TTC549 (cell line): Measurements from ENCODE around the gene TMEFF2.
"Not testable (repeated sequence)": the region's sequence is repeated elsewhere in the genome, so short reads cannot be mapped to it uniquely, and the experiment has no call there.

Source experiments
- FAIRE-seq: peaks from 2 replicates; lab custom pipeline; 2012; peaks lifted over from hg19 to GRCh38; lab: Jason Lieb, UNC

TMEFF2 gene

DNA sequence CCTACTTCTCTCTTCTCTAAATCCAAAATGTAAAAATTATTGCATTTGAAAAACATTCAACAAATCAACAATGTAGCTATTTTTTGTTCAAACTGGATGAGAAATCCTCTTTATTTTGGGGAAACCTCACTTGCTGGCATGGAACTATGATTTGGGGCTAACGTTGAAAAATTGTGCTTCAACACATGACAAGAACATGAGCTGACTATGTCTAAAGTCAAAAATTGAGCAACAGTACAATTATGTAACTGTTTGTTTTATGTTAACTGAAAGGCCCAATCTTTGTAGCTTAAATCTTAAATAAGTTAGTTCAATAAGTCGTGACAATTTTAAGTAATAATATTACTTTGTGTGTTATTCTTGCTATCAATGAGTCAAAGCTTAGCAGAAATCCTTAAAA, 67.3 kb downstream of the TMEFF2 start:
- FAIRE-seq, result no peak

DNA sequence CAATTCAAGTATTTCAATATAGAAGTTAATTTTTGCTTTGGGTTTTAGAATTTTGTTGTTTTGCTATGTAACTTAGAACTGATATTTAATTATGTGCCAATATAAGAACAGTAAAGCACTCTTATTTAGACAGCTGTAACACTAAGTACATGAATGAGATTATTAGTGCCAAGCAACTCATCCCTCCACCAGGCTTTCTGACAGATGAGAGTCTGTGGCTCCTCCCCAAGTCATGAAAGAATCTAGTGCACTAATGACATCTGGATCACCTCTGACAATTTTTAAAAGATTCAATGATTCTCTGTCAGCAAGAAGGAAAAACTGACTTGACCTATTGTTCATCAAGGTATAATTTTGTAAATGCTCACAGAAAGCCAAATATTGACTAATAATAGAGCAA, 67.8 kb downstream of the TMEFF2 start:
- FAIRE-seq, result no peak

DNA sequence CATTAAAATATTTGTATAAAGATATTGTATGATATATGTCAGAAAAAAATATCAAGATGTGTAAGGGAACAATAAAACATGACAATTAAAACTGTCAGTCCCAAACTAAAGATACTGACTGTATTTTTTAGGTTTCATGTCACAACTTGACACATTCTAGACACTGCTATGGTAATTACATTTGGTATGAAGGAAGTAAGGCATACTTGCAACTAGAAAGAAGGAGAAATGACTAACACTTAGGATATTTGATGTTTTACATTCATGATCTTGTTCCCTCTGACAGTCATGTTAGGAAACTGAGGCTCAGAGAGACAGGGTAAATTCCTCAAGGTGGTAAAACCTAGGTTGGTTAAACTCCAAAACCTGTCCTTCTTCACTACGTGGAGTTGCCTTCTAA, 68.3 kb downstream of the TMEFF2 start:
- no peak for FAIRE-seq

DNA sequence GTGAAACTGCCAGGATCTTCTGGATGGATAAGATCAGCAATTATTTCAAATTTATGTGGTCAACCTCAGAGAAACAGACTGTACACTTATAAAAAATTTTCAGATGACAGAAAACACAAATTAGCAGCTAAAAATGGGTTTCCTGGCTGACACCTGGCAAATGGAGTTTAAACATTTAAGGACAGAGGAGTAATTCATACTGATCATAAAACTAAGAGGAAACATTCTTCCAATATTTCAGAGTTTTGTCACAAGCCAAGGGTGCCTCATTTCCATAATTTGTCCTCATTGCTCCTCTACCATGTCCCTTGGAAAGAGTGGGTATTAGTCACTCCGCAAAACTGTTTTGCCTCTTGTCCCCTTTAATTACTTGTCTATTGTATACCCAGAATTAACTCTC, 70.2 kb downstream of the TMEFF2 start:
- no peak for FAIRE-seq

DNA sequence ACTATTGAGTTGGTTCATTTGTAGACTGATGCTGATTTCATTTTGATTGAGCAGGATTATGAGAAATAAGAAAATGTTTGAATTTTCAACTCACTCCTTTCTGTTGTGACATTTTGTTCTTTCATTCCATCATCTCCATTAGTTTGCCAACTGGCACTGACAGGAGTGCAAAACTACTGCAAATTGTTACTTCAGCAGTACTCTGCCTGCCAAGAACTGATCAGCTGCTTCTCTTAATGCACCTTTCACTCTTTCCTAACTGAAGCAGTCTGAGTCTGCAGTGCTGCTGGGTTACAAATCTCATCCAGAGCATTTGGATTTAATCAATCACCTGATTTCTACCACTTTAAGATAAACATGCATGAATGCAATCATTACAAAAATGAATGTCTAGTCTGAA, 70.9 kb downstream of the TMEFF2 start:
- no peak for FAIRE-seq

DNA sequence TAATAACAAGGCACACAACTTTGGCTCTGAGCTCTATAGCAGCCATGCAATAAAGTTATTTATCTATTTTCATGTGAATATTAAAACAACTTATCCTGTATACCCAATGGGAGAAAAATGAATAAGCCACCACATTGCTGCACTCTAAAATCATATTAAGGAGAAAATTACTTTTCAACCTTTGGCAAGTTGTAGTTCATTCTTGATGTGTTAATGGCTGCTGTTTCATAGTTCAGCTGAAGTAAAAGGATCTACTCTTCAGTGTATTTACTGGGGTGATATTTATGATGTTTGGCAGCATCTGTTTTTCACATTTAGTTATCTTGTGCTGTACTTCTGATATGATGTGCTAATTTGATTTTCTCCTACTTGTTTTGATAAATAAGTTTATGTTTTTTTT, 71.8 kb downstream of the TMEFF2 start:
- no peak for FAIRE-seq

DNA sequence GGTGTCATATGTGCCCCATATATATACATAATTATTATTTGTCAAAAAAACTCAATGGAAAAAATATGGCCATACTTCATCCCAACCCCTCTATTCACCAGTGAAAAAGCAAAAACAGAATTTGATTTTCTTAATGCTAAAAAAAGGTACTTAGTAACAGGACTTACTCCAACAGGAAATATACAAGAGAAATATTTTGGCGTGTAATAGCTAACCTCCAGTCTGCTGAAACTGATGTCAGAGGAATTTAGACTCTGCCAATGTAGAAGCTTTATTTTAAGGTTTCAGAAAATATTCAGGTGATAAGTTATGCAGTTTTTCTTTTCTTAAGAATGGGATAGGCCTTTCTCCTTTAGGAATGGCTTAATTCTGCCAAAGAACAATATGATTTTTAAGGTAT, 72.6 kb downstream of the TMEFF2 start:
- no peak for FAIRE-seq

DNA sequence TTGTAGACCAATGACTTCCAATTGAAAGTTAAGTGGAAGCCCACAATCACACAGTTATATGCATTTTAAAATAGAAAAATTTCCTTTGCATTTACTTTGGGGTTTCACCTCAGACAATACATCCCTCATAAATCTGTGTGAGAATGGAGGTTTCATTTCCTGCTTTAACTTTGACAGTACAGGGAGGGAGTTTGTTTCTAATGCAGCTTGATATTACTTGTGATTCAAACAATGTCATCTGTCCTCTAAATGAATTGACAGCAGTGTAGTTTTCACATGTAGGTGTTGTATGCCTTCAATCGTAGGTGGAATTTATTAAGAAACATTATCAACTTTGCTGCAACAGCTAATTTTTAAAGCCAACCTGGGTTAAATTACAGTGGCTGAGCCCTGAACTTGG, 75.2 kb downstream of the TMEFF2 start:
- FAIRE-seq, result no peak

DNA sequence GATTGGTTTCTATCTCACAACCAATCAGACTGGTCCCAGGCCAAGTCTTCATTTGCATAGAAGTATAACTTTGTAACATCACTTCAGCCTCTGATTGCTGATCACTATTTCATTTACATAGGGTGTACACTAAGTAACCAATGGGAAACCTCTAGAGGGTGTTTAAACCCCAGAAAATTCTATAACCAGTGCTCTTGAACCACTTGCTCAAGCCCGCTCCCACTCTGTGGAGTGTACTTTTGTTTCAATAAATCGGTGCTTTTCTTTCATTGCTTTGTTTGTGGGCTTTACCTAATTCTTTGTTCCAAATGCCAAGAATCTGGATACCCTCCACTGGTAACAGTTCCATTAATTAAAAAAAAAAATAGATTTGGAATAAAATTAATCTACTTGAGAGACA, 77.0 kb downstream of the TMEFF2 start:
- FAIRE-seq, result no peak

DNA sequence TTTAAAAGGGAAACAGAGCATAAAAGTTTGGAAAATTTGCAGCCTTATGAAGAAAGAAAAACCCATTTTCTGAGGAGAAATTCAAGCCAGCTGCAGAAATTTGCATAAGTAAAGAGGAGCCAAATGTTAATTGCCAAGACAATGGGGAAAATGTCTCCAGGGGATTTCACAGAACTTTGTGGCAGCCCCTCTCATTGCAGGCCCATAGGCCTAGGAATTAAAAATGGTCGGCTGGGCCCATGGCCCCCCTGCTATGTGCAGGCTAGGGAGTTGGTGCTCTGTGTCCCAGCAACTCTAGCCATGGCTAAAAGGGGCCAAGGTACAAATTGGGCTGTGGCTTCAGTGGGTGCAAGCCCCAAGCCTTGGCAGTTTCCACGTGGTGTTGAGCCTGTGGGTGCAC, 83.2 kb downstream of the TMEFF2 start:
- not testable (repeated sequence) for FAIRE-seq

DNA sequence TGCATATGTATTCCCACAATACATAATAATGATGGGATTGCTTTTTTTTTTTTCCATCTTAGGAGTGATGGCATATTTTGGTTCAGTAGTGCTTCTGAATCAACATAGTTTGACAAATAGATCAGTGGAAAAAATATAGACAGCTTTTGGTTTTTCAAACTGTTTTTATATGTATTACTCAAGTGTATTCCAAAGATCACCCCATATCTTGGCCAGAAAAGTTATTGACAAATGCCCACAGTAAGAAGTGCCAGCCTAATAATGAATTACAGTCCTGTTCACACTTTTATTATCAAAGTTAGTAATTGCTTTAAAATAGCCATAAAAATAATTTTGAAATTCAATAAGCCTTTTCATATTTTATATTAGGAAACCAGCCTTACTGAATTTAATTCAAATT, 95.0 kb downstream of the TMEFF2 start:
- no peak for FAIRE-seq

DNA sequence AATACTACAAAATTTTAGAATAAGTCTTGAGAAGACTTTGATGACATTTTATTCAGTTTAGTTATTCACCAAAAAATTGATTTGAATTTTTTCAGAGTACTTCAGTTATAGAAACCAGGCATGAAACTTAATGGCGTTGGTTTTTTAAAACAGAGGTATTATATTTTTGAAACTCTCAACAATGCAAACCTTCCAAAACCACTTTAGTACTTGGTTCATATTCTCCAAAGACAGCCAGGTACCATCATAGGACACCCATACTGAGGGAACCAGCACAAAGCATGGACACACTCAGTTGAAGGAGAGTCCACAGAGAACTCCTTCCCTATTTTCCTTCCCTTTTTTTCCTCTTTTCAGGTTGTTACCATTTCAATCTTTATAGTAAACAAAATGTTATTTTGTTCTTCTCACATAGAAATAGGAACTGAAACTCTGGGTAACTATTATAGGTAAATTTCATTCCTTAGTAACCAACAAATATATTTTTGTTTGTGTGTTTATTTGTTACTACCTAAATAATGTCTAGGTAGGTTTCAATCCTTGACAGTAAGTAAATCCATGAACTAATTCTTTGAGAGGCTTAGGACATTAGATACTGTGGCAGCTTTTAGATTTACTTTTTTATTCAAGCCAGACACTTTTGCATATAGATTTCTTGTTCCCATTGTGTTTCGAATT, 95.8 kb downstream of the TMEFF2 start:
- FAIRE-seq, result no peak

DNA sequence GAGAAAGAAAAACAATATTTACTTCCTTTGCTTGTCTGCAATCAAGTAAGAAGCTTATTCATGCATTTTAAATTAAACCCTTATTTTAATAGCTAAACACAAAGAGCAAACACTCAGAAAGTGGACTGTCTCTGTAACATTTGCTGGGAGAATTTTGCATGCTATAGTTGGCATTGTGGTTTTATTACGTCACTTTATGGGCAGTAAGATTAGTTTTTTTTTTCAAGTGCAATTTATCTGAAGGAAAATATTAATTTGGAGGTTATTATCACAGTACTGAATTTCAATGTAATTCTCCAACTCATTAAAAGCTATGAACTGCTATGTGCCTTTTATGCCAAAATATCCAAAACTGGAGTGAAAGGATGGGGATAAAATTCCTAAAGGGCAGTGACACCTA, 103.3 kb downstream of the TMEFF2 start:
- no peak for FAIRE-seq

DNA sequence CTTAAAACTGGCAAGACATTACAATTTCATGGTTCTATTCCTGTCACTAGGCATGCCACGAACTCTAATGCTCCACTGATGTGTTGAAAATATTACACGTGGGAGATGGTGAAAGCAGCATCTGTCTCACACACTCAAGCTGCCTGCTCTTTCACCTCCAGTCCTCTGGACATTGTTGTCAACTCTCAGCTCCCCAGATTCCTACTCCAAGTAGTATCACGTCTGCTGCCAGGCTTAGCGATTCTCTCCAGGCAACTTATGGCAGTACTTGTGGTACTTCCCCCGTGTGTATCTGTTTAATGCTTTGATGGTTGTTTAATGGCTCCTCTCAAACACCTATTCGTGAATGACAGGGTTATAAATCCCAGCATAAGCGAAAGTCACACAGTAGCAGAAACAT, 103.8 kb downstream of the TMEFF2 start:
- FAIRE-seq, result no peak

DNA sequence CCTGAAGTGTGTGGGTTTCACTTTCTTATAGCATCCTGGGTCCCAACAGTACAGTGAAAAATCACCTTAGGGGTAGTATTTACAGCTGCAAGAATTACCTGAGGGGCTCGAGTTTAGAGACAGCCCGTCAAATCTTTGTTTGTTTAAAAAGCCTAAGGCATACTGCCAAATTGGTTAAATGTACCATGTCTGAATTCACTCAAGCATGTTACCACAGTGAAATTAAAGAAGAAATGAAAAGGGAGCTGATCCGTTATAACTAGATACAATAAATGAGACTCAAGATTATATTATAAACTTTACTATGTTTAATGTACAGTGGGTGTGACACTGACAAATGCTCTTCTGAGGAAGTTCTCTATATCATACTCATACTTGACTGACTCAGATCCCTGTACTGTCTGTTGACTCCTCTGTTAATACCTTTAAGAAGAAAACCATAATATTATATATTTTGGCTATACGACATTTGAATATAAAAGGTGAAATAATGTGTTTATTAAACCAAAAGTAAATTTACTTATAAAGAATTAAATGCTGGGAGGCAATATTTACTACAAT, 107.3 kb downstream of the TMEFF2 start:
- FAIRE-seq, result no peak

DNA sequence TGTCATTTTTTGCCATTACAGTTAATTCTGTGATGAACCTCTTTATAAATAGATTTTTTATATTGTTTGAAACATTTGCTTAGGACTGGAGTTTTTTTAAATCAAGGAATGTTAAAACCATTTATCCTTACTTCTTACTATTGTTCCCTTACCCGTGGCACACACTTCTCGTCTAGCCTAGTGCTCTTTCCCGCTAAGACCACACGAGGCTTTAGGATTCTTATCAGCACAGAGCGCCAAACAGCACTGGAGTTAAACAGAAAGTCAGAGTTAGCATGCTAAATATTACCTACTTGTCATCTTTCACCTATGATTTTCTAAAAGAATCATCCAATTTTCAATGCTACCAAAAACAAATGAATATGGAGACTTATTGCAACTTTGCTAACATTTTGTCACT, 112.6 kb downstream of the TMEFF2 start:
- FAIRE-seq, result no peak

DNA sequence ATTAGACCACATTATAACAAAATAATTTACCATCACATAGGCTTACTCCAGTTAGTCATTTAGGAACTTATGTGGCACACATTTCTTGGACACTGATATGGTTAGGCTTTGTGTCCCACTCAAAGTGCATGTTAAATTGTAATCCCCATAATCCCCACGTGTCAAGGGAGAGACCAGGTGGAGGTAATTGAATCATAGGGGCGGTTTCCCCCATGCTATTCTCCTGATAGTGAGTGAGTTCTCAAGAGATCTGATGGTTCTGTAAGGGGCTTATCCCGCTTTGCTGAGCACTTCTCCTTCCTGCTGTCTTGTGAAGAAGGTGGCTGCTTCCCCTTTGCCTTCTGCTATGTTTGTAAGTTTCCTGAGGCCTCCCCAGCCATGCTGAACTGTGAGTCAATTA, 114.6 kb downstream of the TMEFF2 start:
- not testable (repeated sequence) for FAIRE-seq

DNA sequence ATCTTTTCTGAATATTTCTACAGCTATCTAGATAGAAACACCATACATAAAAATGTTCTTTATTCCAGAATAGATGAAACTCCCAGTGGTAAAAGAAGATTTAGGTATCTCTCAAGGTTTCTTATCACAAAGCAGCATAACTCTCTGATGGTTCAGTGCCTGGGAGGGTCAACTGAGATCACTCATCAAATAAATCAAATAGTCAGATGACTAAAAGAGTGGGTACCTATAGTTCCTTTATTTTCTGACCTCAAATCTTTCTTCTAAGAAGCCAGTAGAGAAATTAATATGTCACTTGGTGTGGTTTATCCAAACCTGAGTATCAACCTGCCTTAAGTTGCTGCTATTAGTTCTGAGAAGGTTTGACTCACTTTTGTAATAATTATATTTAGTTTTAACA, 120.9 kb downstream of the TMEFF2 start:
- no peak for FAIRE-seq

DNA sequence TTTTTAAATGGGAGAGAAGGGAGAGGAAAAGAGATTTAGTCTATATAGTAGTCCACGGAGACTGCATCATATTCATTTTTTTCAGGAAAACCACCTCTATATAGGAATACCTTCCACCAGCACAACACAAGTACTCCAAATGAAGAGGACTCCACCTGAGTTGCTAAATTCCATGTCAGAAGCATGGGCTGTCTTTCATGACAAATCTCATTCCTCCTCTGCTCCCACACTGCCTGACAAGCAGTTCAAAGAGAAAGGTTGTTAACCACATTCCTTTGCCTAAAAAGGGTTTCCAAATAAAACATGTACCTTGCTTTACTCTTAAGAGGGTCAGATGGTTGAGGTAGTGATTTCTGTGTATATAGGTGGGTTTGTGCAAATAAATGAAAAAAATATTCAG, 122.0 kb downstream of the TMEFF2 start:
- no peak for FAIRE-seq

DNA sequence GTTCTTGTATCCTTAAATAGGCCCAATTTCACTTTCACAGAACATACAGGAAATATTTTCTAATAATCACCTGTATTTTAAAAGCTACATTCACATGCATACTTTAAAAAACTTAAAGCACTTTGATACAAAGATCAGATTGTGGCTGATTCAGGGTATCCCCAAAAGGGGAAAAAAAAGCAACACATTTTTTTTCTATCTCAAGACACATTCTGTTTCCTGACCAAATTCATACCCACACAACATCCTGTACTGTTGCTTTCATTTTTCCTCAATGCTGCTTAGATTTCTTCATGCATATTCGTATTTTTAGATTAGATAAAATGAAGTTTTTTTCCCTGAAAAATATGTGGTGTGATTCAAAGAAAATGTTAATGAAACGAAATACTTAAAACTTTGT, 122.5 kb downstream of the TMEFF2 start:
- FAIRE-seq, result no peak

DNA sequence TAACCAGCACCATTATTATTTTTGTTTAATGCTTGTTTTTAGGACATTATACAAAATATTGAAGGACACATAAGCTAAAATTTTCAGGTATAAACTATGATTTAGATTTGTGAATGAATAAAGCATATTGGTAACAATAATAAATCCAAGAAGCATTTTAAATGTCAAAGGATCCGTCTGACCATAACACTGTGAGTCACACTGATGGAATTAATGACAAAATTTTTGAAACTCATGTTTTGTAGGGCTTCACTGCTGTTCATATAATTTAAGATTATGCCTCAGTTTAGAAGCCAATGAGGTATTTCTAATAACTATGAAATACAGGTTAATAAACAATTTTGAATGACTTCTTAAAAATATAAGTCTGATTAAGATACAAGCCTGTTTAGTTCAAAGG, 124.6 kb downstream of the TMEFF2 start:
- FAIRE-seq, result no peak

DNA sequence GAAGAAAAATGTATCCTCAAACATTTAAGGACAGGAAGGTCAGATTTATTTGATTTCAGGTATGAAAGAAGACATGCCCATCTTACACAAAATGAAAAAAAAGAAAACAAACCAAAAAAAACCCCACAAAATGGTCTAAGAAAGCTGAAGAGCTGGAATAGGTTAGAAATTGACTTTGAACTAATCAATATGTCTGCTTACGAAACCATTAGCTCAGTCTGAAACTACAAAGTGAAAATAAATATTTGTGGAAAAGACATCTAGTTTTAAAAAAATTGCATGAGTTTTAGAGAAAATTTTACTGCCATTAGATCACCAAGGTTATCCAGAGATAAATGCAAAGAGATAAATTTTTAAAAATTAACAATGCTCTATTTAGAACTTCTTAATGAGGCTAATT, 125.3 kb downstream of the TMEFF2 start:
- FAIRE-seq, result no peak

DNA sequence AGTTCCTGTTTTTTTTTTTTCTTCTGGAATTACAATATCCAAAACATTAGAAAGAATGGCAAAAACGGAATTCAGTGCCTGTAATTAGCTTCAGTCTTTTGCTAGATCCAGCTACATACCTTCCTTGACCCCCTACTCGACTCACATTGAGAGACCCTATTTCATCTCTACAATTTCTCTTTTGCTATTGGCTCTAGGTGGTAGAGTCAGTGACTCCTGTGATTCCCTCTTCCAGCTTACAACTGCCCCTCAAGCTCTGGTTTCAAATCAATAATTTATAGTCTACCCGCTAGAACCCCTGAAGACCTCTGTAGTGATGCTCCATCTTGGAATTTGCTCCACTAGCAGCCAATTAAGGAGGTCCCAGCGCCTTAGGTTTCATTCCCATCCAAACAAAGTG, 125.8 kb downstream of the TMEFF2 start:
- no peak for FAIRE-seq

DNA sequence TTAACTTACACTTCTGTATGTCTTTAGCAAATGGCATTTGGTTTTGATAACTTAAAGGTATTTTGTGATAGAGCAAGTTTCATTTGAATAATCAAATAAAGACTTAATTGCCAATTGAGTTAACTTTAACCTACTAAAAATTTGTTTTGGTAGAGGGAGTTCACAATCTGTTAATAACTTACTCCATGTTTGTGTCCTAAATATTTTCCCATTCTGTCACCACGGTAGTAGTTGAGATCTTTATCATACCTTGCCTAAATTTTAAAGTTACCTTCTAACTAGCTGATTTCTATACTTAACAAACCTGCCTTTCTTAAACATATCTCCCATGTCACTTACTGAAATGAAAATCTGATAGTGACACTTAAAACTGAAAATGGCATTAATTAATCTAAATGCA, 127.1 kb downstream of the TMEFF2 start:
- no peak for FAIRE-seq

DNA sequence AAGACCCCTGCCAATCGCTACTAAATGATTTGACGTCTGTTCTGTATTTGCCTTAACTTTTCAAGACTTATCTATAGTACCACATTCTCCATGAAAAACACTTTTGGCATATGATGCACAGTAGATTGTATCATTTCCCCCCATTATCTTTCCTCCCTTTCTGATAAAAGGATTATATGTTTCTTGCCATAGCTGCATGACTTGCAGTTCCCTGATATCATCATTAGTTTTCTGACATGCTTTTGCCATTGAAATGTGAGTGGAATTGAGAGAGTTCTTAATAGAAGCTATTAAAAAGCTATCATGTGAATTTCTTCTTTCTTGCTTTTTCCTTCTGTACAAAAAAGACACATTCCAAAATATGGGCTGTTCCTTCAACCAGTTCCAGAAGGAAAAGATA, 130.3 kb downstream of the TMEFF2 start:
- no peak for FAIRE-seq
